KBM-7 (cell line): ENCODE data around the gene SGO2.
"Not testable (repeated sequence)": the region's sequence is repeated elsewhere in the genome, so short reads cannot be mapped to it uniquely, and the experiment has no call there.

Experiments
- DNase-seq: peaks from one replicate; pipeline ENCODE4 v3.0.0-alpha.2; 2015
- in situ Hi-C: fragments of 300-500 bp; cut with MboI; formaldehyde crosslinking; loops from 2 replicates; pipeline ENCODE4 v1.14.3; 2020; ENCODE audit warnings: low sequenced_read_pairs, low pct_unique_long_range_greater_than_20kb, mixed read lengths

The SGO2 gene

DNA sequence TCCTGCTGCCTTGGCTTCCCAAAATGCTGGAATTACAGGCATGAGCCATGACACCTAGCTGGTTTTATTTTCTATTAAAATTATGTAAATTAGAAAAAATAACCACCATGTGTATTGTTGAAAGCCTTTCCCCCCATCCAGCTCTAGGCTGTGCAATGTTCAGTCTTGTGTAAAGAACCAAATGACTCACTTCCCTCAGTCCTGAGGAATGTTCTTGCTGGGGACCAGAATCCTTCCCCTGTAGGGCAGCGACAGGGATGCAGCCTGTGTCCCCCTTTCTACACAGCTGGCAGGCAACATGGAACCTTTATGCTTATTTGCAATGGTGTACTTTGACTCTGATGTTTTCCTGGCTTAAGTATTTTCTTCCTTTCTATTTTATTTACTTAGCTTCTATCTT lies 89.2 kb downstream of the SGO2 start:
- peak; percentile 24 for DNase-seq
- in situ Hi-C loops, result no loop called here

GRCh38 chr2:200616193-200616592 lies 90.2 kb downstream of the SGO2 start:
- in situ Hi-C loops, result no loop called here

GRCh38 chr2:200616656-200617055 lies 90.6 kb downstream of the SGO2 start:
- in situ Hi-C loops, result no loop called here
- no peak for DNase-seq

More at GRCh38 chr2:200616193-200616592, 90.2 kb downstream of the SGO2 start:
- DNase-seq, result no peak

DNA sequence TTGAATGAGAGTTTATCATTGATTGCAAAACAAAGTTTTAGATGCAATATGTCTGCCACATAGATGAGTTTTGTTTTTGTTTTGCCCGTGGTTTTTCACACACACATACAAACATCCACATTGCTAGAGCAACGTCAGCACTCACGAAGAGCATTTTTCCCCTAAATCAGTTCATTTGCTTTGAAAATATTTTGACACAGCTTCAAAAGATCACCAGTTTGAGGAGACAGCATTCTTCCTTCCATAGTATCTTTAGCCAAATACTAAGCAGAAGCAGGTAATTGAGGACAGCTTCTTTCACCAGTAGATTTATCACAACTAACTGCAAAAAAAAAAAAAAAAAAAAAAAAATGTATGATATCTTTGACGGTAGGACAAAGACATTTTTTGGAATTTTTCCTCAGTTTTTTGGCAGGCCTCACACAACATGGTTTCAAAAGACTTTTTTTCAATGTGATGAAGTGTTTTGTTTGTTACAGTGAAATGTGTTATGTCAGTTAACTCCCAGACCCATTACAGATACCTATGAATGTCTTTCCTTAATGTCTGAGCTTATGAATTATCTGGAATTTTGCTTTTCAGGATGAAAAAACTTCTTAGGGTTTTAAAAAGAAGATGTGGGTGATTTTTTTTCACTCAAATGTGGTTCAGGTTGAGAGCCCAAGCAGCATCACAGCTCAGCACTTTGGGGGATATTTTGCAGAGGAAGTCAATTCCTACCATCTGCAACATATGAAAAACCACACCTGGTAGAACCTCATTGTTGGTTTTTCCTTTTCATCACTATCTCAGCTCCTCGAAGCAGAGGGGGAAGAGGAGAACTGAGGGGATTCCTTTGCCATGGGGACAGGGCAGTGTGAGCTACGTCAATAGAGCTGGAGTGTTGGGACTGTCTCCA lies 91.4 kb downstream of the SGO2 start:
- DNase-seq, result no peak

DNA sequence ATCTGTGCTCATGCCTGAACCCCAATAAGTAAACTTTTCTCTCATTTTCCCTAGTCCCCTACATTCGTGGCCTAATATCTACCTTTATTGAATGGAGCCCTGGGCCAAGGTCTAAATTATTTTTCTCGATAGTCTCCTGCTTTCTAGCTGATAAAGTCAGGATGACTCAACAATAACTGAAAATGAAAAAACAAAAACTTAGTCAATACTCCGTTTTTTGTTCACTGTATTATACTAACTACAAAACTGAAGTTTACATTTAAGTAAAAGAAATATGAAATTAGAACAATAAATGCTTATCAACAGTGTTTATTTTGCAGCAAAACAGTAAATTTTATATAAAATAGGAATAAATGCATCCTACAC lies 92.0 kb downstream of the SGO2 start:
- in situ Hi-C loops, result no loop called here

More for the DNA sequence above, 91.4 kb downstream of the SGO2 start:
- in situ Hi-C loops, result no loop called here

GRCh38 chr2:200618590-200619021 lies 92.6 kb downstream of the SGO2 start:
- DNase-seq, result peak; percentile 46
- in situ Hi-C loops, result no loop called here

More for the DNA sequence above, 92.0 kb downstream of the SGO2 start:
- DNase-seq, result no peak

DNA sequence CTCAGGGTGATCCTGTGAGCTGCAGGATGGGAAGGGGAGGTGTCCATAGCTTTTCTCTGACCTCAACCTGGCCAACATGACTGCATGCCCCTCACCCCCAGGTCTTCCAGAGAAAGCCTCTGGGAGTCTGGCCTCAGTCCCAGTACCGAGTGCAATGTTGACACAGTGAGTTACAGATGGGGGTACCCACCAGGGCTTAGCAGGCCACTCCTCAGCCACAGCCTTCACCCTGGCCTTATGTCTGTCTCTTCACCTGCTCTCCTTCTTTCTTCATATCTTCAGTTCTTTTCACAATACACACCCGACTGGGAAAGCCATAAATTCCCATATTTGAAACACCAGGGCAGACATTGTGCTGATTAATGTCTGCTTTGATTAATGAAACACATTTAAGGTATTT lies 93.3 kb downstream of the SGO2 start:
- DNase-seq, result no peak
- in situ Hi-C loops, result no loop called here

DNA sequence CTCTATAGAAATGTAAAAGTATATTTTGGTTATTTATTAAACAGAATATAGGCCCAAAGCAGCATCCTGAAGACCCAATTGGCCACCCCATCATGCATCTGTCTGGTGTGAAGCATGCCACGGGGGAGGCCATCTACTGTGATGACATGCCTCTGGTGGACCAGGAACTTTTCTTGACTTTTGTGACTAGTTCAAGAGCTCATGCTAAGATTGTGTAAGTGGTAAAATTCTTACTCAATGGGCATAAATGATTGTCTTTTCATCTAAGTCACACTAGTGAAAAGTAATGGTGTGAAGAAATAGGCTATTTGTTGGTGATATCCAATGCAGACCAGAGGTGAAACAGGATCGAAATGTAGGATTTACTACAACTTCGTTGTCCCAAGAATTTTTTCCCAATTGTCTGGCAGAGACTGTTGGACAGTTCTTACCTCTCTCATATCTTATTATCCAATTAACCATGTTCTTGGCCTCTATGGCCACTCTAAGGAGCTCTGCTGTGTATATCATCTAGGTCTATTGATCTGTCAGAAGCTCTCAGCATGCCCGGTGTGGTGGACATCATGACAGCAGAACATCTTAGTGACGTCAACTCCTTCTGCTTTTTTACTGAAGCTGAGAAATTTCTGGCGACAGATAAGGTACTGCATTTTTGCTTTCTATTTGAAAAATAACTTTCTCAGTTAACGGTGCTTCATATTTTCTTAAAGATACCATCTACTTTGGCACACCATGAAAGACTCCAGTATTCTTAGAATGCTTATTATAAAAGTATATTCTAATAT lies 94.8 kb downstream of the SGO2 start:
- no peak for DNase-seq
- in situ Hi-C loops, result no loop called here

- no peak for DNase-seq
- in situ Hi-C loops, result no loop called here
These were observed 96.1 kb downstream of the SGO2 start for GRCh38 chr2:200622106-200622505.

DNA sequence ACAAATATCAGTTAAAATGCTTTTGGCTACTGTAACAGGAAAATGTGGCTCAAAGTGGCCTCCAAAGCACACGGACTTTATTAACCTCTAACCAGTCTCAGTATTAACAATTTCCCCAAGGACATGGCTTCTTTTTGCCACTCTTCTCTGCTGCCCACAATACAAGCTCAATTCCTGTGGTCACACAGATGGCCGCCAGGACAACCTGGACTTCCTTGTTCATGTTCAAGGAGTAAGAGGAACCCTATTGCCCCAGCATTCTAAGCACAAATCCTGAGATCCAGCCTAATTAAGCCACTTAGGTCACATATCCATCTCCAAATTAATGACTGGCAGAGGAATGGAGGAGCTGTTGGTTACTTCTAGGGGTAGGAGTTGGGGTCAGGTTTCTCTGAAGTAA lies 98.0 kb downstream of the SGO2 start:
- in situ Hi-C loops, result no loop called here
- DNase-seq, result no peak

DNA sequence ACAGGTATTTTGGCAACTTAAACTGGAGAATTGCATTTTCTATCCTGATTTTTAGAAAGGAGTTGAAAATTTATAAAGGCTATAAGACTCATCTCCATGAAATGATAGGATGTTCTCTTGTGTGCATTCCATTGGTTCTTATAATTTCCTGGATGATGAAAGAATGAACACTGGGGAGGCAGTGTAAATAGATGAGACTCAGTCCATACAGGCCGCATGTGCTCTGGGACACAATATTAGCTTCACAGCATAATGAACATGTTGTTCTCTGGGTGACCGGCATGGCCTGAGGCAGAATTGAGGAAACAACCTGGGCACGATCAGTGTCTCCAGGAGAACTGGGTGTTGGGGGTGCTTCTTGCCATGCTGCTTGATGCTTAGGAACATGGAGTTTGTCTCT lies 98.7 kb downstream of the SGO2 start:
- in situ Hi-C loops, result no loop called here
- DNase-seq, result no peak

DNA sequence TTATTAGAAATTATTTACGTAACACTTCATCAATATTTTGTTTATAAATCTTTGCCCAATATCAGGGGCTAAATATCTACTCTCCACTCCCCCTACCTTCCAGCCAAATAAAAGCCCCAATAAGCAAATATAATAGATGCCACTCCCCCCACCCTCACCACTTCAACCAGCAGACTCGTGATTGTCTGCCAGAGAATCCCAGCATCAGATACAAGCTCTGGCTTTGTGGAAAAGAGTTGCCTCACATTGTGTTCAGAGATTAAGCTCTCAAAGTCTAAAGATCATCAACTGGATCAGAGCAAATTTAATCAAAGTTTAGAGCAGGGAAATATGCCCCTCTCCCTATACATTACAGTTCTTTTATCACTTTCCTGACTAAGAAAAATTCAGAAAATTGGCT lies 99.3 kb downstream of the SGO2 start:
- in situ Hi-C loops, result no loop called here
- no peak for DNase-seq

GRCh38 chr2:200625958-200626363 lies 100.0 kb downstream of the SGO2 start:
- in situ Hi-C loops, result no loop called here
- DNase-seq, result no peak

DNA sequence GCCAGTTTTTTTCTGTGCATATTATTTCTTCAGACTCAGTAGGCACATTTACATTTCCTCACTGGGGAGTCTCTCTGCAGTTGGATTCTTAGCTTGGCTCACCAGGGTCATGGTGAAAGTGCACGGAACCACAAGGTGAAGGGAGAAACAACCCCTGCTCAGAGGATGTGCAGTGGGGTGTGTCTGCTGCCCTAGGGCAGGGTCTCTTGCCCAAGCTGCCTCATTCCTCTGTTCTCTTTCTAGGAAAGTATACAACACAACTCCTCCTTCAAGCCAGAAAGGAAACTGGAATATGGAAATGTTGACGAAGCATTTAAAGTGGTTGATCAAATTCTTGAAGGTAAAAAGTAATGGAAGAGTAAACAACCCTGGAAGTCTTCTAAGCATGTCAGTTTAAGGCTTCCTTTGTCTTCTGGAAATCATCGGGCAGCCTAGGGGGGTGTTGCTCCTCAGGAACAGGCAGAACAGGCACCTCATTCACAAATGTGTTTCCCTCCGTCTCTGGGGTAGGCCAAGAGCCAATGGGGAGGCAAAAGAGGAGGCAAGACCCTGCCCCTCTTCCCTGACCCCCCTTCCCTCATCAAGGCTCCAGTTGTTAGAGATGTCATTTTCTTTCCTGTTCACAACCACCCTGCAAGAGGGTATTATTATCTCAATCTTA lies 101.2 kb downstream of the SGO2 start:
- no peak for DNase-seq
- in situ Hi-C loops, result no loop called here

DNA sequence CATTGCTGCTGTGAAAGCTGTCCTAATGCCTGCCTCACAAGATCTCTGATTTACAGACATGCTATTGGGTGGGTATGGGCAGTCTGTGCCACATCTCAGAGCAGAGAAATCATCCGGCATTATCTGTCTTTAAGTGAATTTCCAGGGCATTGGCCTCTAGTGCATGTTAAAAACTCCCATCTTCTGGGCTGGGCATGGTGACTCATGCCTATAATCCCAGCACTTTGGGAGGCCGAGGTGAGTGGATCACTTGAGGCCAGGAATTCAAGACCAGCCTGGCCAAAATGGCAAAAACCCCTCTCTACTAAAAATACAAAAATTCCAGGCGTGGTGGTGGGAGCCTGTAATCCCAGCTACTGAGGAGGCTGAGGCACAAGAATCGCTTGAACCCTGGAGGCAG lies 102.5 kb downstream of the SGO2 start:
- in situ Hi-C loops, DNase-seq: not testable (repeated sequence)

DNA sequence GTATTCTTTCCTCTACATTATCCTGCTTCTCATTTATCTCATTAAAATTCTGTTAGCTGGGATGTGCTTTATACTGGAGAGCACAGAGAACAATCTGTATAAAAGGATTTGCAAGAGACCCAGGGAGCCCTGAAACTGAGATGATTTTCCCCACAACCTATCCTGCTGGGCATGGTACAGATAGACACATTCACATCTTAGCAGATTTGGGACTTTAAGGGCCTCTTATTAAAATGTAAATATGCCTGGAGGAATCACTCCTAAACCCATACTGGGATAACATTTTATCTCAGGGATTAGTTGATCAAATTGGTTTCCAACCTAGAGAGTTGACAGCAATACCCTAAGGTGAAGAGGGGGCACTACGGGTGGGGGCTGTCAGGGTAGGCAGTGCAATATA lies 105.3 kb downstream of the SGO2 start:
- in situ Hi-C loops, result no loop called here
- no peak for DNase-seq
